HL-60/S4 (cell line): ENCODE results near the gene RNPC3.

Source experiments
- in situ Hi-C: fragments of 300-500 bp; cut with MboI; formaldehyde crosslinking; loops from 2 replicates; pipeline ENCODE4 v1.14.3; 2022; ENCODE audit warnings: low sequenced_read_pairs

The RNPC3 gene, protein sequence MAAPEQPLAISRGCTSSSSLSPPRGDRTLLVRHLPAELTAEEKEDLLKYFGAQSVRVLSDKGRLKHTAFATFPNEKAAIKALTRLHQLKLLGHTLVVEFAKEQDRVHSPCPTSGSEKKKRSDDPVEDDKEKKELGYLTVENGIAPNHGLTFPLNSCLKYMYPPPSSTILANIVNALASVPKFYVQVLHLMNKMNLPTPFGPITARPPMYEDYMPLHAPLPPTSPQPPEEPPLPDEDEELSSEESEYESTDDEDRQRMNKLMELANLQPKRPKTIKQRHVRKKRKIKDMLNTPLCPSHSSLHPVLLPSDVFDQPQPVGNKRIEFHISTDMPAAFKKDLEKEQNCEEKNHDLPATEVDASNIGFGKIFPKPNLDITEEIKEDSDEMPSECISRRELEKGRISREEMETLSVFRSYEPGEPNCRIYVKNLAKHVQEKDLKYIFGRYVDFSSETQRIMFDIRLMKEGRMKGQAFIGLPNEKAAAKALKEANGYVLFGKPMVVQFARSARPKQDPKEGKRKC

DNA sequence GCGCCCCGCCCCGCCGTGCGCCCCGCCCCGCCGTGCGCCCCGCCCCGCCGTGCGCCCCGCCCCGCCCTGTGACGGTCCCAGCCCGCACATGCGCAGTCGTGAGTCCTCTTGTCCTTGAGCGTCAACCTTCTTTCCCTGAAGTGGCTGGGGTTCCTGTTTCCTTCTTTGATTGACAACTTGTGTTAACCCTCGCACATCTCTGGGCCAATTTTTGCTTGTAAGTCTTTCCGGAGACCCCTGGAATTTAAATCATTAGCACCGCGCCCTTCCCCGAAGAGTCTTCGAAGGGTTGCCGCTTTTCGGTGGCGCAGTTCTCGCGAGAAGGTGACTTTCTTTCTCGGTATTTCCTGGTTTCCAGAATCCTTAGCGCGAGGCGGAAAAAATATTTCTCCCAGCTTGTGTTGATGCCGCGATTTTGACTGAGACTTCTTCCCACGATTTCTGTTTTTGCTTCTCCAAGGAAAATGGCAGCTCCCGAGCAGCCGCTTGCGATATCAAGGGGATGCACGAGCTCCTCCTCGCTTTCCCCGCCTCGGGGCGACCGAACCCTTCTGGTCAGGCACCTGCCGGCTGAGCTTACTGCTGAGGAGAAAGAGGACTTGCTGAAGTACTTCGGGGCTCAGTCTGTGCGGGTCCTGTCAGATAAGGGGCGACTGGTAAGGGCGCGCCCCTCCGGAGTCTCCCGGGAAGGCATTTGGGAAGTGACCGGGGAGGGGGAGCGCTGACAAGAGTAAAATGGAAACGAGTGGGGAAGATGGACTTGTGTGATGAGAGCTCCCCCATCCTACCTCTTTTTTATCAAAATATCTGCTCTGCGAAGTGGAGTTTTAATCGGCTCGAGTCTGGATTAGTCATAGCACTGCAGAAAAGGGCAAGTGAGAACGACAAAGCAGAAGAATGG, at the start of gene RNPC3:
RNPC3 (plus strand) TSS at position 93 of the 901 bp plus-strand sequence; CDS start at position 465, 372 bp downstream.
- in situ Hi-C loops, result no loop called here

DNA sequence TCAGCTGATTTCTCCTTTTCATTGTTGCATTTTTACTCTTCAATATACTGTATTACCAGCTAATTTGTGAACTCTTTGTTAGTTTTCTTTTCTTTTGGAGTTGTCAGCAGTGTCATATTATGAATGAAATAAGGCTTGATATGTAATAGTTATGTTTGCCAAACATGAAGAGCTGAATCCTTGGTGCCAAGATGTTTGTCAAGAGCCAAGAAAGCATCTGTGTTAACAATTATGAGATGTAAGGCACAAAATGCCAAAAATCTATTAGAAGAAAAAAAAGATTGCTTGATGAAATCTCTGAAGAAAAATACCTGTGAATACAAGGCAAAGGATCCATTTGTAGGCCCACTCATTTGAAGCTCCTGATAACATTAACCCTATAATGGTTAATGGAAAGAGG, 48.4 kb upstream of the RNPC3 start:
- in situ Hi-C loops, result no loop called here

DNA sequence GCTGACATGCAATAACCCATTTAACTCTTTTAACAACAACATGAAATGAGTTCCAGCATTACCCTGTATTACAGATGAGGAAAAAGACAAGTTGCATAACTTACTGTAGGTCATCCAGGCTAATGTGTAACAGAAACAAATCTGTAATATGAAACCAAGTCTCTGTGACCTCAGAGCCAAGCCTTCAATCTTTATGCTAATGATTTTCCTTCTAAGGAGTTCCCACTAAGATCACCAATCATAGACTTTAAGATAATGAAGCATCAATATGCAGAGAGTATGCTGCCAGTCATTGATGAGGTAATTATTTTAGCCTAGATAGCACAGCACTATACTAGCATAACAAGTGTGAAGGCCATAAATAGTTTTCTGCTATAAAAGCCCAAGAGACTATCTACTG, 35.6 kb upstream of the RNPC3 start:
- in situ Hi-C loops, result no loop called here

DNA sequence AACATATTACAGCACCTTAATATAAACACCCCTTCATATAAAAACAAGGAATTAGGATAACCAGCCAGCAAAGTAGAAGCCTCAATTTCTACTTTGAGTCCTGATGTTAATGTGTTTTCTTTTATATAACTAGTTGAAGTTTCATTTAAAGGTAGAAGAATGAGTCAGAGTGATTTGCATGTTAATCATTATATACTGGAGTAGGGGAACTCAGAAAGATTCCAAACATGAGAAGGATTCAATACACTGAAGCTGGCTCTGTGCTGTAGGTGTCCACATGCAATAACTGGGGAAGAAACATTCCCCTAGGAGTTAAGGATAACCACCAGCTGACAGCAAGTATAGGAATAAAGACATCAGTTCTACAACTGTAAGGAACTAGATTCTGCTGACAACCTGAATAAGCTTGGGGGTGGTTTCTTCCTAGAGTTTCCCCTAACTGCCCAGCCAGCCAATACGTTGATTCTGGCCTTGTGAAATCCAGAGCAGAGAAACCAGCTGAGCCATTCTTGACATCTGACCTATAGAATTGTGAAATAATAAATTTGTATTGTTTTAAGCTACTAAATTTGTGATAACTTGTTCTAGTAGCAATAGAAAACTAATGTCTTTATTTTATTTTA, 33.4 kb upstream of the RNPC3 start:
- in situ Hi-C loops, result no loop called here

DNA sequence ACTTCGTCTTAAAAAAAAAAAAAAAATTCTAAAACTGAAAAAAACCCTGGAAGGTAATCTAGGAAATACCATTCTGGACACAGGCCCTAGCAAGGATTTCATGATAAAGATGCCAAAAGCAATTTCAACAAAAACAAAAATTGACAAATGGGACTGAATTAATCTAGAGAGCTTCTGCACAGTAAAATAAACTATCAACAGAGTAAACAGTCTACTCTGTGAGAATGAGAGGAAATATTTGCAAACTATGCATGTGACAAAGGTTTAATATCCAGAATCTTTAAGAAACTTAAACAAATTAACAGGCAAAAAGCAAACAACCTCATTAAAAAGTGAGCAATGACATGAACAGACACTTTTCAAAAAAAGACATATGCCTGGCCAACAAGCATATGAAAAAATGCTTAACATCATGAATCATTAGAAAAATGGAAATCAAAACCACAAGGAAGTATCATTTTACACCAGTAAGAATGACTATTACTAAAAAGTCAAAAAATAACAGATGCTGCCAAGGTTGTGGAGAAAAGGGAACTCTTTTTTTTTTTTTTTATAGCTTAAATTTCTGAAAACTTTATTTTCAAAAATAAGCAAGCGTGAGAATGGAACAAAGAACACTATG, 29.4 kb upstream of the RNPC3 start:
- in situ Hi-C loops, result no loop called here

DNA sequence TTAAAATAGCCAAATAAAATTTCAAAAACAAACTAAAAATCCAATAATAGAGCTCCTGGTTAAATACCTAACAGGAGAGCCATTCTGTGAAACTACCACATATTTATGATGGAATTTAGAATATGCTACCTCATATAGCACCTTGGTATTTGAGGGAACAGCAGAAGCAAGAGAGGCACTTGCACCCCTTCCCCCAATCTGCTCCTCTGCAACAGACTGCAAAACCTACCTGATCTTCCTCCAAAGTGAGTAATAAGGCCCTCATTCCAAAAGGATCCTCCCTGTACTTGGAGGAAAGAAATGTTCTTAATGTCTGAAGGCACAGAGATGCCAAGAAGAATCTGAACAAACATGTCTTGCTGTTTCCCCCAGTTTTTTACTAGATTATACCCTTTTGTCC, 28.1 kb upstream of the RNPC3 start:
- in situ Hi-C loops, result no loop called here

DNA sequence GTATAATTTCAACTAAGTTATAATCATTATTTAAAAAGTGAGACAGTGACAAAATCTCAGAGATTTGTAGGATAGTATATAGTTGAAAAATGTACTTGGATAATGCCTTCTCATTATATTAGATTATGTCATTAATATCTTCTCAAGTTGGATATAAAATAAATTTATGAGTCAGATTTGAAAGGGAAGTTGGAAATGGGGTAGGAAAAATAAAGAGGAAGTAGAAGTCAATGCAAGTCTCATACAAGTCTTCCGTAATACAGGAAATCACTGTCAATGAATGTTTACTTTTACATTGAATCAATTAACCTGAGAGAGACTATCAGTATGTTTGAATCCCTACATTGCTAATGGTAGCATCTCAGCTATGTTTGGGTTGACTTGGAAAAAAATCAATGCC, 16.2 kb upstream of the RNPC3 start:
- in situ Hi-C loops, result no loop called here

DNA sequence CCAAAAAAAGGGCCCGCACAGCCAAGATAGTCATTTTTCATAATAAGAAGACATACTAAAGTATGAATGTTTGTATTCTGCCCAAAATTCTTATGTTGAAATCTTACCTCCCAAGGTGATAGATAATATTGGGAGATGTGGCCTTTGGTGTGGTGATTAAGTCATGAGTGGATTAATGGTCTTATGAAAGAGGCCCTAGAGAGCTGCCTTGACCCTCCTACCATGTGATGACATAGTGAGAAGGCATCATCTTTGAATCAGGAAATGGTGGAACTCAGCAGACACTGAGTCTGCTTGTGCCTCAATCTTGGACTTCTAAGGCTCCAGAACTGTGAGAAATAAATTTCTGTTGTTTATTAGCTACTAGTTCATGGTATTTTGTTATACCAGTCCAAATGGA, 11.8 kb upstream of the RNPC3 start:
- in situ Hi-C loops, result no loop called here

DNA sequence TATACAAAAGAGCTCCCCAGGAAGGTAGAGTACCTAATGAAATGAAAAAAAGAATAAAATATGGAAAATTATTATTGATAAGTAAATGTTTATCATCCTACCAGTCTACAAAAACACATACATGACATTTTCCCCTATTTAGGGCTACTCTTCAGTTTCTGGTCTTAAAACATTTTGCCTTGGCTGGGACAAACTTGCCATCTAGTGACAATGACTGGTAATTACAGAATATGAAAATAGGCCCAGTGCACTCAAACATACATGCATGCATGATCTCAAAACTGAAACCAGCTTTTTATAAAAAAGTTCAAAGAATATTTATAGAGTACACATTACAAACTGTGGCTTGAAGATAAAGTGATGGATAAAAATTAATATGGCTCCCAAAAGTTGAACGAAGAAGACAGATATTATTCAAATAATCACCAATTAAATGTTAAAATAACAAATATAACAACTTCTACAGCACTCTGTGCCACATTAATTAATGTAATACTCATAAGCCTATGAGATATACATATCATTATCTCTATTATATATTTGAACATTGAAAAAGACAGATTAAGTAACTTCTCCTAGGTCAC, 10.5 kb upstream of the RNPC3 start:
- in situ Hi-C loops, result no loop called here

DNA sequence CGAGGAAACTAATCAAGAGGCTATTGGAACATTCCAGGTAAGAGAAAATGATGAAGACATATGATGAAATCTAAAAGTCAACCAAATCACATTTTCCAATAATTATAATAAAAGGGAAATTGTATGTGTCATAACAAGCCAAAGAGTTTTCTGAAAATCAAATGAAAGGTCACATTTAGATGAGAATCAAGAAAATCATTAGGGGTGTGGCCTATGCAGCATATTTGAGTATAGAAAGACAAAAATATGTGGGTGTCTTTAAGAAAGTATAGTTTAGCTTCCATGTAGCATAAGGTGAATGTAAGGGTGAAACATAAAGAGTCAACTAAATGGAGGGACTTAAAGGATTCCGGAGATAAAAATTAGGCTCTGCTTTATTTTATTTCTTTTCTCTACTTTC, 9.2 kb upstream of the RNPC3 start:
- in situ Hi-C loops, result no loop called here

DNA sequence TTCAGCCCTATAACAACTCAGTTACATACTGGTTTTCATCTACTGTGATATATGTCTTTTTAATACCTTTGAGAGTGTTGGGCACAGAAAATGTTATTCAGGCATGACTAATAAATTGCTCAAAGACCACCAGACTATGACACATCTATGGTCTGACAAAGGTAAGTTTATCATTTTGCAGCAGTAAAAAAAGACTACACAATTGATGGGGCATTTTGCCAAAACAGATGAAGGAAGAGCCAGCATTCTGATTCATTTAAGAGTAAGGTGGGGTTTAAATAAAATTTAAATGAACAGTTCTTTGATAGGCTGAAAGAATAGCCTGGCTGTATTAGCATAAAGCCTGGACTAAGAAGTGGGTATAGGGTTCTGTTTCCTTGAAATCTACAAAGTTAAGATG, 8.8 kb upstream of the RNPC3 start:
- in situ Hi-C loops, result no loop called here

DNA sequence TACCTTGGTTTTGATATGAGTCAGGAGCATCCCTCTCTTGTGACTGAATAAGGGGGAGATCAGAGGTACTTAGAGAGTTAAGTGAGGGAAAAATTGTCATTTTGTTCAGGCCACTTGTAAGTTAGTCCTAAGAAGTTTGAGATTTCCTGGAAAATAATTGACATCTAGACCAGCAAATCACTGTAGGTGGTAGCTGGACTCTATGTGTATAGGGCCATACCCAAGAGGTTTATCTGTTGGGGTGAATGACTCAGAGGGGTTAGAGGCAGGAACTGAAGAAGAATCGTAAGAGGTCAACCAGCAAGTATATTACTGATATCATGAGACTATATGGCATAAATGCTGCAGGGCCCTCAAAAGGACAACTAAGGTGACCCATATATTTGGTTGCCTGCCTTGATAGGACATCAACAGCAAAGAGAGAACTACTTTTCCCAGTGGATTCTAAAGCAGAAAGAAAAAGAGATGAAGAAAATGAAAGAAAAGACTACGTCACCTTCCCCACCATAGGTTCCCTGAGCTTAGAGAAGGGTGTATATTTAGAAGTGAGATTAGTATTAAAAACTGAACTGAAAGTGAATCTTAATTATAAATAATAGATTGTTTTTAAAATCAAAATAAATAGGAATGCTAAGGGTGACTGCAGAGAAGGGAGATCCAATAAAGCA, 8.0 kb upstream of the RNPC3 start:
- in situ Hi-C loops, result no loop called here

DNA sequence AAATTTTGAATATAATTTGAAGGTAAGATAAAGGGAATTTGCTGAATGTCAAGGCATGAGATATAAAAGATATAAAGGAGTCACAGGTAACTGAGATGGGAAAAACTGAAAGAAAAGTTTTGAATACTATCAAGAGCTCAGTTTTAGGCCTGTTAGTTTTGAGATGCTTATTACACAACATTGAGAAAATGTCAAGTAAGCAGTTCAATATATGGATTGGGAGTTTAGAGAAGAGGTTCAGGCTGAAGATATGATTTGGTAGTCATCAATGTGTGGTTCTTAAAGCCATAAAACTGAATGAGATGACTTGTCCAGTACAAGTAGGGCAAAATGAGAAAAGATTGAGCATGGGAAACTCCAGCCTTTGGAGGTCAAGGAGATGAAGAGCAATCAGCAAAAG, 4.7 kb upstream of the RNPC3 start:
- in situ Hi-C loops, result no loop called here

DNA sequence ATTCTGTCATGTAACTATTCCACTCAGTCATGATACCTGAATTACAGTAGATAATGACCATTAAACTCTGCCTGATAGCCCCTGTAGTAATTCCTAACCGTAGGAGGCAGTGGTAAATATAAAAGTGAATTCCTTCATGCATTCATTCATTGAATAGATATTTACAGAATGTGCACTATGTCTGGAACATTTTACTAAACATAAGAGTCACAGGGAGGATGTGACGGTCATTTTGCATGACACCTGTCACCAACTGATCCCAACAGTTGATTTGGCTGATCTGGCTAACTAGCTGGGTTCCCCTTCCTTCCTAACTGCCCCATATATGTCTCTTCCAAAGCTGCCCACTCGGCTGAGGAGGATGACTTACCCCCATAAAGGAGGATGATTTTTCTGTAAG, 2.2 kb upstream of the RNPC3 start:
- in situ Hi-C loops, result no loop called here

DNA sequence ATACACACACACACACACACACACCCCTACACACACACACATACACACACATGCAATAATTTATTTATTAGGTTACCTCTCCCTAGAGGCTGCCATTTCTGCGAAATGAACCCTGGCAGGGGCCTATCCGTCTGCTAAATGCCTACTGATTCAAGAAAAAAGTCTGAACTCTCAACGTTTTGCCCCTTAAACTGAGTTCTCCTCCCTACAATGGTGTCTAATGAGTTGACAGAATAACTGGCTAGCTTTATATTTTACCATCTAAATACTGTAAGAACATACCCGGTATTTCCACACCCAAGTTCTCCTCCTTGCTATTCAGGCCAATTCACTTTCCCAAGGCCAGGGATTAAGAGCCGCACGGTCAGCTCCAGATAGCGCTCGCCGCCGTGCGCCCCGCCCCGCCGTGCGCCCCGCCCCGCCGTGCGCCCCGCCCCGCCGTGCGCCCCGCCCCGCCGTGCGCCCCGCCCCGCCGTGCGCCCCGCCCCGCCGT, 339 bp upstream of the RNPC3 start:
- in situ Hi-C loops, result no loop called here

DNA sequence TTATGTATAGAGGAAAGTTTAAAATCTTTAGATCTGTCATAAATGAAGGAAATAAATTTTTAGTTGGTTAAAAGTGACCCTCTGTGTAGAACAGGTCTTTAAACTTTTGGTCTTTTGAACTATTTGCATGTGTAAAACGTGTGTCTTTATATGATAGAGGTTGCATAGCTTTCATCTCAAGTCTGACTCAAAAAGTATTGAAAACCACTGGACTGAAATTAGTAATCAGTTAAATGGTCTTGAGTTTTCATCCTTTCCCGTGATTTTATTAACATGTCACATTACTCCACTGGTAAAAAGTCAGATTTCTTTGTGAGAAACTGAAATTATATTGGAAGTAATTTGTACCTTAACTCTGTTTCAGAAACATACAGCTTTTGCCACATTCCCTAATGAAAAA, 1.8 kb downstream of the RNPC3 start:
- in situ Hi-C loops, result no loop called here

DNA sequence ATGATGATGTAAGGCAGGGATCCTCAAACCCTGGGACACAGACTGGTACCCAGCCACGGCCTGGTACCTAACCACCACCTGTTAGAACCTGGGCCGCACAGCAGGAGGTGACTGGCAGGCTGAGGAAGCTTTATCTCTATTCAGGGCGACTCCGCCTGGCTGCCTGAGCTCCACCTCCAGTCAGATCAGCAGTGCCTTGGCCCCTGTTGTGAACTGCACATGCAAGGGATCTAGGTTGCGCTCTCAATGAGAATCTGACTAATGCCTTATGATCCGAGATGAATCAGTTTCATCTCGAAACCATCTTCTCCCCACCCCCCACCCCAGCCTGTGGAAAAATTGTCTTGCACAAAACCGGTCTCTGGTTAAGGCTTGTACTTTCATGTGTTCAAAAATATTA, 4.2 kb downstream of the RNPC3 start:
- in situ Hi-C loops, result no loop called here

DNA sequence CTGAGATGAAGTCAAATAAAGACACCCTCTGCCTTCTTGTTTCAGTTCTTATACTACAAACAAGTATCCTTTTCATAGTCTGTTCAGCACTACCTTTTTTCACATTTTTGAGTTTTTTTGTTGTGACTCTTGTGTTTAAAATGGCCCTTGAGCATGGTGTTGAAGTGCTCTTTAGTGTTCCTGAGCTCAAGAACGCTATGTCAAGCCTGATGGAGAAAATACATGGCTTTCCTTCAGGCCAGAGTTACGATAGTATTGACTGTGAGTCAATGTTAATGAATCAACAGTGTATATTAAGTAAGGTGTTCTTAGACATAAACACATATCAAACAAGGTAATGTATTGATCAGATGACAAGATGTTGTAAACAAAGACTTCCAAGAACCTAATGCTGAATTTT, 12.7 kb downstream of the RNPC3 start:
- in situ Hi-C loops, result no loop called here

DNA sequence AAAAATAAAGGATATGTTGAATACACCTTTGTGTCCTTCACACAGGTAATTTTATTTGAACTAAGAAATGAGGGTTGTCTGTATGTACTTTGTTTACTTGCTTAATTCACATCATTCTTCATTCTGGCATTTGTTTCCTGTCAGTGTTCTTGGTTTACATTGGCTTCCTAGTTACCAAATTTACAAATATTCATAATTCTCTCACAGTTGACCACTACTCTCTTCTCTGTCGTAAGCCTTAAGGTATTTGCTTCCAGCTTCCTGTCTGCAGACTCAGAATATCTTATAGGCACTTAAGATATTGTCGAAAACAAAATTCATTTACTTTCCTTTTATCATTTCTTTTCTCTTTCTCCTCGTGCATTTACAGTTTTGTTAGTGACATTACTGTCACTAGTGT, 15.9 kb downstream of the RNPC3 start:
- in situ Hi-C loops, result no loop called here

DNA sequence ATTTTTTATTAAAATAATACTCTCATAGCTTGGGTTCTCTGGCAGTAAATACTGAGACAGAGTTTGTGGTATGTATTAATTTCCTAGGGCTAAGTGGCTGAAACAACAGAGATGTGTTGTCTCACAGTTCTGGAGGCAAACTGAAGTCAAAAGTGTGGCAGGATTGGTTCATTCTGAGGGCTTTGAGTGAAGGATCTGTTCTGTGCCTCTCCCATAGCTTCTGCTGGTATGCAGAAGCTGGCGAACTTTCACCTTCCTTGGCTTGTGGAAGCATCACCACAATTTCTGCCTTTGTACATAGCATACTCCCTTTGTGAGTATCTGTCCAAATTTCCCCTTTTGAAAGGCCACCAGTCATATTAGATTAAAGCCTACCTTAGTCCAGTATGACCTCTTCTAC, 21.0 kb downstream of the RNPC3 start:
- in situ Hi-C loops, result no loop called here
